ENCODE results near the gene TGFBR2. TPM values are rescaled to one million over a fixed set of nuclear protein-coding genes. Genes with fewer than 3 reads are reported as not detected.

Gene TGFBR2
- total RNA-seq, 1 donor from 2014 or later = 68.7 TPM

DNA sequence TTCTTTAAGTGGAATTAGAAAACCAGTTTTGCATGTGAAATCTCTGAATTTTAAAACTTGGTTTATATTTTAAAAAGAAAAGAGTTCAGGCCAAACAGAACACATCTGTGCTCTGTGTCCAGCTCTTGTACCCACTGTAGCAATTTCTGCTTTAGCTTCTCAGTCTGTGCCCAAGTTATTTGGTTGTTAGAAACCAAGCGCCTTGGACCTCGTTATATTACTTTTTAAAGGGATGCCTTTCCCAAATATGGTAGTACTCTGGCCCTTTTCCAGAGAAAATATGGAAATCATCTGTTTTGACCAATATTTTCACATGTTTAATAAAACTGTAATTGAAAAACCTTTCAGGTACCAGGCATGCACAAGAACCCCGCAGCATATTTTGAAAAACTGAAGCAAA, 27.3 kb downstream of the TGFBR2 start:
- DNase-seq (ENCODE audit: low spot score) = no peak
- H3K36me3 Mint-ChIP-seq (ENCODE audit: low read depth, unreplicated experiment) = peaks cover 55% of the 10 kb centered on the region
- TF ChIP-seq, protein P1, sequence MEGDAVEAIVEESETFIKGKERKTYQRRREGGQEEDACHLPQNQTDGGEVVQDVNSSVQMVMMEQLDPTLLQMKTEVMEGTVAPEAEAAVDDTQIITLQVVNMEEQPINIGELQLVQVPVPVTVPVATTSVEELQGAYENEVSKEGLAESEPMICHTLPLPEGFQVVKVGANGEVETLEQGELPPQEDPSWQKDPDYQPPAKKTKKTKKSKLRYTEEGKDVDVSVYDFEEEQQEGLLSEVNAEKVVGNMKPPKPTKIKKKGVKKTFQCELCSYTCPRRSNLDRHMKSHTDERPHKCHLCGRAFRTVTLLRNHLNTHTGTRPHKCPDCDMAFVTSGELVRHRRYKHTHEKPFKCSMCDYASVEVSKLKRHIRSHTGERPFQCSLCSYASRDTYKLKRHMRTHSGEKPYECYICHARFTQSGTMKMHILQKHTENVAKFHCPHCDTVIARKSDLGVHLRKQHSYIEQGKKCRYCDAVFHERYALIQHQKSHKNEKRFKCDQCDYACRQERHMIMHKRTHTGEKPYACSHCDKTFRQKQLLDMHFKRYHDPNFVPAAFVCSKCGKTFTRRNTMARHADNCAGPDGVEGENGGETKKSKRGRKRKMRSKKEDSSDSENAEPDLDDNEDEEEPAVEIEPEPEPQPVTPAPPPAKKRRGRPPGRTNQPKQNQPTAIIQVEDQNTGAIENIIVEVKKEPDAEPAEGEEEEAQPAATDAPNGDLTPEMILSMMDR (IDR thresholded peaks at IDR 0.05; ENCODE audit: unreplicated experiment) = no peak
- peaks cover 64% of the 10 kb centered on the region for H3K4me1 Mint-ChIP-seq (ENCODE audit: unreplicated experiment)
- no peak overlapping the region for H3K4me3 Mint-ChIP-seq (ENCODE audit: unreplicated experiment)
- no peak overlapping the region for H3K27ac Mint-ChIP-seq (ENCODE audit: unreplicated experiment)
- H3K27me3 Mint-ChIP-seq (ENCODE audit: unreplicated experiment) = peaks cover 13% of the 10 kb centered on the region
- H3K9me3 Mint-ChIP-seq (ENCODE audit: unreplicated experiment) = no peaks in the 10 kb centered on the region

- H3K4me3 Mint-ChIP-seq (ENCODE audit: unreplicated experiment) = peak overlapping the region; percentile 8
- peaks cover 47% of the 10 kb centered on the region for H3K36me3 Mint-ChIP-seq (ENCODE audit: low read depth, unreplicated experiment)
- DNase-seq (ENCODE audit: low spot score) = no peak
- H3K27ac Mint-ChIP-seq (ENCODE audit: unreplicated experiment) = no peak overlapping the region
- peaks cover 13% of the 10 kb centered on the region for H3K27me3 Mint-ChIP-seq (ENCODE audit: unreplicated experiment)
- no peaks in the 10 kb centered on the region for H3K9me3 Mint-ChIP-seq (ENCODE audit: unreplicated experiment)
- TF ChIP-seq, protein P1 (IDR thresholded peaks at IDR 0.05; ENCODE audit: unreplicated experiment) = no peak
- peaks cover 59% of the 10 kb centered on the region for H3K4me1 Mint-ChIP-seq (ENCODE audit: unreplicated experiment)
Measured at GRCh38 chr3:30634761-30635735, 28.6 kb downstream of the TGFBR2 start.

GRCh38 chr3:30637310-30638219, 31.2 kb downstream of the TGFBR2 start:
- no peak overlapping the region for H3K4me3 Mint-ChIP-seq (ENCODE audit: unreplicated experiment)
- TF ChIP-seq, protein P1 (IDR thresholded peaks at IDR 0.05; ENCODE audit: unreplicated experiment) = no peak
- peaks cover 37% of the 10 kb centered on the region for H3K36me3 Mint-ChIP-seq (ENCODE audit: low read depth, unreplicated experiment)
- no peaks in the 10 kb centered on the region for H3K9me3 Mint-ChIP-seq (ENCODE audit: unreplicated experiment)
- peaks cover 57% of the 10 kb centered on the region for H3K4me1 Mint-ChIP-seq (ENCODE audit: unreplicated experiment)
- H3K27me3 Mint-ChIP-seq (ENCODE audit: unreplicated experiment) = peaks cover 14% of the 10 kb centered on the region
- DNase-seq (ENCODE audit: low spot score) = no peak
- H3K27ac Mint-ChIP-seq (ENCODE audit: unreplicated experiment) = no peak overlapping the region

- peaks cover 12% of the 10 kb centered on the region for H3K27me3 Mint-ChIP-seq (ENCODE audit: unreplicated experiment)
Measured at GRCh38 chr3:30638685-30639412, 32.4 kb downstream of the TGFBR2 start.

More at GRCh38 chr3:30638685-30639412, 32.4 kb downstream of the TGFBR2 start:
- no peak for DNase-seq (ENCODE audit: low spot score)
- Mint-ChIP-seq H3K4me1 (ENCODE audit: unreplicated experiment) (peaks cover 56% of the 10 kb centered on the region), H3K9me3 (ENCODE audit: unreplicated experiment) (no peaks in the 10 kb centered on the region), H3K36me3 (ENCODE audit: low read depth, unreplicated experiment) (peaks cover 36% of the 10 kb centered on the region), H3K27ac (ENCODE audit: unreplicated experiment) (no peak overlapping the region), H3K4me3 (ENCODE audit: unreplicated experiment) (no peak overlapping the region)
- TF ChIP-seq, protein P1 (IDR thresholded peaks at IDR 0.05; ENCODE audit: unreplicated experiment) = no peak
